ENCODE measurements around the gene NBEA.
"Not testable (repeated sequence)": the region's sequence is repeated elsewhere in the genome, so short reads cannot be mapped to it uniquely, and the experiment has no call there.

NBEA gene

GRCh38 chr13:34990399-34991214, 48.5 kb downstream of the NBEA start:
- 87 to 91% methylated on average over 1 of the region's 1 CpG for WGBS, 2 experiments
- H3K9me3 ChIP-seq (ENCODE audit: control insufficient read depth, low read length) = no peaks in the 10 kb centered on the region
- no peaks in the 10 kb centered on the region for H3K27me3 ChIP-seq (ENCODE audit: control insufficient read depth, insufficient read depth, low read length, poor library complexity, severe bottlenecking)
- H3K4me1 ChIP-seq (ENCODE audit: control insufficient read depth, insufficient read depth, low read length) = no peaks in the 10 kb centered on the region
- H3K4me3 ChIP-seq (ENCODE audit: insufficient read depth, low read depth, low read length) = no peak overlapping the region
- no peak overlapping the region for H3K27ac ChIP-seq (ENCODE audit: insufficient read depth, low read depth, low read length, poor library complexity, severe bottlenecking)
- no peaks in the 10 kb centered on the region for H3K36me3 ChIP-seq (ENCODE audit: control insufficient read depth, insufficient read depth, low read length)

- H3K27me3 ChIP-seq (ENCODE audit: control insufficient read depth, insufficient read depth, low read length, poor library complexity, severe bottlenecking) = no peaks in the 10 kb centered on the region
Observed at GRCh38 chr13:34993470-34993869, 51.4 kb downstream of the NBEA start.

GRCh38 chr13:35003734-35004133, 61.7 kb downstream of the NBEA start:
- 83 to 92% methylated on average over 2 of the region's 2 CpGs for WGBS, 2 experiments
- H3K4me1 ChIP-seq (ENCODE audit: control insufficient read depth, insufficient read depth, low read length) = not testable (repeated sequence)

More at GRCh38 chr13:34993470-34993869, 51.4 kb downstream of the NBEA start:
- no peaks in the 10 kb centered on the region for H3K36me3 ChIP-seq (ENCODE audit: control insufficient read depth, insufficient read depth, low read length)
- WGBS, 2 experiments = 89 to 92% methylated on average over 3 of the region's 3 CpGs
- H3K9me3 ChIP-seq (ENCODE audit: control insufficient read depth, low read length) = no peaks in the 10 kb centered on the region
- H3K4me1 ChIP-seq (ENCODE audit: control insufficient read depth, insufficient read depth, low read length) = no peaks in the 10 kb centered on the region
- H3K4me3 ChIP-seq (ENCODE audit: insufficient read depth, low read depth, low read length) = no peak overlapping the region
- no peak overlapping the region for H3K27ac ChIP-seq (ENCODE audit: insufficient read depth, low read depth, low read length, poor library complexity, severe bottlenecking)

GRCh38 chr13:35005051-35005450, 63.0 kb downstream of the NBEA start:
- no peaks in the 10 kb centered on the region for H3K27me3 ChIP-seq (ENCODE audit: control insufficient read depth, insufficient read depth, low read length, poor library complexity, severe bottlenecking)
- no peak overlapping the region for H3K4me3 ChIP-seq (ENCODE audit: insufficient read depth, low read depth, low read length)
- 85% methylated on average over 2 of the region's 2 CpGs for WGBS, 2 experiments
- H3K36me3 ChIP-seq (ENCODE audit: control insufficient read depth, insufficient read depth, low read length) = no peaks in the 10 kb centered on the region
- H3K9me3 ChIP-seq (ENCODE audit: control insufficient read depth, low read length) = no peaks in the 10 kb centered on the region
- H3K27ac ChIP-seq (ENCODE audit: insufficient read depth, low read depth, low read length, poor library complexity, severe bottlenecking) = no peak overlapping the region
- H3K4me1 ChIP-seq (ENCODE audit: control insufficient read depth, insufficient read depth, low read length) = no peaks in the 10 kb centered on the region

More at GRCh38 chr13:35003734-35004133, 61.7 kb downstream of the NBEA start:
- H3K27ac ChIP-seq (ENCODE audit: insufficient read depth, low read depth, low read length, poor library complexity, severe bottlenecking); H3K27me3 ChIP-seq (ENCODE audit: control insufficient read depth, insufficient read depth, low read length, poor library complexity, severe bottlenecking); H3K9me3 ChIP-seq (ENCODE audit: control insufficient read depth, low read length); H3K4me3 ChIP-seq (ENCODE audit: insufficient read depth, low read depth, low read length); H3K36me3 ChIP-seq (ENCODE audit: control insufficient read depth, insufficient read depth, low read length): not testable (repeated sequence)

- Histone ChIP-seq H3K27ac (ENCODE audit: insufficient read depth, low read depth, low read length, poor library complexity, severe bottlenecking) (no peak overlapping the region), H3K9me3 (ENCODE audit: control insufficient read depth, low read length) (no peaks in the 10 kb centered on the region), H3K27me3 (ENCODE audit: control insufficient read depth, insufficient read depth, low read length, poor library complexity, severe bottlenecking) (no peaks in the 10 kb centered on the region), H3K36me3 (ENCODE audit: control insufficient read depth, insufficient read depth, low read length) (no peaks in the 10 kb centered on the region), H3K4me1 (ENCODE audit: control insufficient read depth, insufficient read depth, low read length) (peaks cover 10% of the 10 kb centered on the region), H3K4me3 (ENCODE audit: insufficient read depth, low read depth, low read length) (no peak overlapping the region)
- 72 to 76% methylated on average over 6 to 7 of the region's 7 CpGs for WGBS, 2 experiments
Observed at GRCh38 chr13:35014606-35015213, 72.6 kb downstream of the NBEA start.

- WGBS, 2 experiments = 64 to 67% methylated on average over 4 of the region's 5 CpGs
- H3K4me1 ChIP-seq (ENCODE audit: control insufficient read depth, insufficient read depth, low read length) = peaks cover 10% of the 10 kb centered on the region
- H3K27ac ChIP-seq (ENCODE audit: insufficient read depth, low read depth, low read length, poor library complexity, severe bottlenecking) = peak overlapping the region; percentile 64
- H3K9me3 ChIP-seq (ENCODE audit: control insufficient read depth, low read length) = no peaks in the 10 kb centered on the region
- no peaks in the 10 kb centered on the region for H3K36me3 ChIP-seq (ENCODE audit: control insufficient read depth, insufficient read depth, low read length)
- H3K27me3 ChIP-seq (ENCODE audit: control insufficient read depth, insufficient read depth, low read length, poor library complexity, severe bottlenecking) = no peaks in the 10 kb centered on the region
- H3K4me3 ChIP-seq (ENCODE audit: insufficient read depth, low read depth, low read length) = no peak overlapping the region
Observed at GRCh38 chr13:35016362-35017112, 74.5 kb downstream of the NBEA start.

GRCh38 chr13:35025314-35025713, 83.2 kb downstream of the NBEA start:
- Histone ChIP-seq H3K4me1 (ENCODE audit: control insufficient read depth, insufficient read depth, low read length) (no peaks in the 10 kb centered on the region), H3K27me3 (ENCODE audit: control insufficient read depth, insufficient read depth, low read length, poor library complexity, severe bottlenecking) (no peaks in the 10 kb centered on the region), H3K36me3 (ENCODE audit: control insufficient read depth, insufficient read depth, low read length) (no peaks in the 10 kb centered on the region), H3K27ac (ENCODE audit: insufficient read depth, low read depth, low read length, poor library complexity, severe bottlenecking) (no peak overlapping the region), H3K9me3 (ENCODE audit: control insufficient read depth, low read length) (no peaks in the 10 kb centered on the region), H3K4me3 (ENCODE audit: insufficient read depth, low read depth, low read length) (no peak overlapping the region)
- WGBS, 2 experiments = 87 to 95% methylated on average over 2 of the region's 2 CpGs

GRCh38 chr13:35028338-35028867, 86.3 kb downstream of the NBEA start:
- 100% methylated on average over 1 of the region's 1 CpG; no CpG with 5 or more reads in 1 of the 2 experiments for WGBS, 2 experiments

GRCh38 chr13:35039012-35039411, 96.9 kb downstream of the NBEA start:
- Histone ChIP-seq H3K27ac (ENCODE audit: insufficient read depth, low read depth, low read length, poor library complexity, severe bottlenecking) (no peak overlapping the region), H3K27me3 (ENCODE audit: control insufficient read depth, insufficient read depth, low read length, poor library complexity, severe bottlenecking) (no peaks in the 10 kb centered on the region), H3K36me3 (ENCODE audit: control insufficient read depth, insufficient read depth, low read length) (no peaks in the 10 kb centered on the region), H3K9me3 (ENCODE audit: control insufficient read depth, low read length) (no peaks in the 10 kb centered on the region), H3K4me3 (ENCODE audit: insufficient read depth, low read depth, low read length) (no peak overlapping the region), H3K4me1 (ENCODE audit: control insufficient read depth, insufficient read depth, low read length) (no peaks in the 10 kb centered on the region)
- 86 to 94% methylated on average over 2 to 3 of the region's 3 CpGs for WGBS, 2 experiments

More at GRCh38 chr13:35028338-35028867, 86.3 kb downstream of the NBEA start:
- H3K9me3 ChIP-seq (ENCODE audit: control insufficient read depth, low read length) = no peaks in the 10 kb centered on the region
- H3K4me1 ChIP-seq (ENCODE audit: control insufficient read depth, insufficient read depth, low read length) = no peaks in the 10 kb centered on the region
- H3K36me3 ChIP-seq (ENCODE audit: control insufficient read depth, insufficient read depth, low read length) = no peaks in the 10 kb centered on the region
- no peak overlapping the region for H3K4me3 ChIP-seq (ENCODE audit: insufficient read depth, low read depth, low read length)
- H3K27me3 ChIP-seq (ENCODE audit: control insufficient read depth, insufficient read depth, low read length, poor library complexity, severe bottlenecking) = no peaks in the 10 kb centered on the region
- H3K27ac ChIP-seq (ENCODE audit: insufficient read depth, low read depth, low read length, poor library complexity, severe bottlenecking) = no peak overlapping the region

- Histone ChIP-seq H3K4me3 (ENCODE audit: insufficient read depth, low read depth, low read length) (no peak overlapping the region), H3K9me3 (ENCODE audit: control insufficient read depth, low read length) (no peaks in the 10 kb centered on the region)
- WGBS, 2 experiments = 97% methylated on average over 2 of the region's 2 CpGs; no CpG with 5 or more reads in 1 of the 2 experiments
Observed at GRCh38 chr13:35046587-35046986, 104.5 kb downstream of the NBEA start.

More at GRCh38 chr13:35046587-35046986, 104.5 kb downstream of the NBEA start:
- H3K27me3 ChIP-seq (ENCODE audit: control insufficient read depth, insufficient read depth, low read length, poor library complexity, severe bottlenecking) = no peaks in the 10 kb centered on the region
- no peaks in the 10 kb centered on the region for H3K36me3 ChIP-seq (ENCODE audit: control insufficient read depth, insufficient read depth, low read length)
- no peaks in the 10 kb centered on the region for H3K4me1 ChIP-seq (ENCODE audit: control insufficient read depth, insufficient read depth, low read length)
- H3K27ac ChIP-seq (ENCODE audit: insufficient read depth, low read depth, low read length, poor library complexity, severe bottlenecking) = no peak overlapping the region
